PFSK-1 (cell line): Measurements from ENCODE around the gene HOXA5.

Experiments used
- FOXP2 ChIP-seq: optimal IDR thresholded peaks from 2 replicates; pipeline ENCODE3; 2011; ENCODE audit warnings: borderline replicate concordance, control low read depth, inconsistent platforms; ENCODE audit not compliant: insufficient read depth; ENCODE audit errors: extremely low read length, extremely low read depth
- POLR2AphosphoS5 ChIP-seq: IDR thresholded peaks from 2 replicates; pipeline ENCODE4 v1.6.1; 2012; ENCODE audit warnings: low read depth, mild to moderate bottlenecking, control low read depth, low read length, moderate library complexity
- REST ChIP-seq, 2 experiments: IDR thresholded peaks; 2 replicates each; pipeline versions ENCODE4 v1.6.1 to v1.8.0; 2011 to 2012; ENCODE audit warnings: low read depth in 2 of 2, low read length in 2 of 2, control low read depth in 1 of 2, inconsistent platforms in 1 of 2, mild to moderate bottlenecking in 1 of 2, moderate library complexity in 1 of 2; ENCODE audit not compliant: insufficient read depth in 1 of 2
- SIN3A ChIP-seq: IDR thresholded peaks from 2 replicates; pipeline ENCODE4 v1.6.1; 2012; ENCODE audit warnings: mild to moderate bottlenecking, low read length, moderate library complexity, borderline replicate concordance; ENCODE audit not compliant: insufficient read depth
- TAF1 ChIP-seq: IDR thresholded peaks from 2 replicates; pipeline ENCODE4 v1.6.1; 2012; ENCODE audit warnings: low read length, control low read depth, borderline replicate concordance; ENCODE audit not compliant: insufficient read depth

HOXA5 gene

GRCh38 chr7:27101171-27101956 is 42.1 kb downstream of the HOXA5 start:
- TF ChIP-seq REST (IDR thresholded peaks at IDR 0.05; ENCODE audit: insufficient read depth in 1 of 2, low read depth in 2 of 2, low read length in 2 of 2) (no peak), FOXP2 (no peak), POLR2AphosphoS5 (no peak), TAF1 (no peak), SIN3A (no peak)

DNA sequence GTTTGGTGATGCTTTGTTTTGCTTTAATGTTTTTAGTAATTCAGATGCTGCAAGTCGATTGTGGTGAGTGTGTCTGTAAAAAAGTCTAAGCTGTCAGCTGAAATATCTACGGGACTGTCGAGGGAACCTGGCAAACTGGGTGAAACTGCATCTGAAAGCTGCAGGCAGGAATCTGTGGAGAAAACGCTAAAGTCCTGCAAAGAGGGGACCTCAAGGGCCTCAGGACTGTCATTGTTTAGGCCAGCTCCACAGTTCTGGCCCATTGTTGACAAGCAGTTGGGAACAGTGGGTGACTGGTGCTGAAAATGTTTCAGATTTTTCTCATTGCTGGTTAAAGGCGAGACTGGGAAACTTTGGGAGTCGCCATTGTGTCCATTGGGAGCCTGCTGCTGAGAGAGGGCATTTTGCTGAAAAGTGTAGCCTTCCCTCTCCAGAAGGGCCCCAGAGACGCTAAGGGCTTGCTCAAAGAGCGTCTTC is 42.7 kb downstream of the HOXA5 start:
- TF ChIP-seq SIN3A (no peak), FOXP2 (no peak), REST (IDR thresholded peaks at IDR 0.05; ENCODE audit: insufficient read depth in 1 of 2, low read depth in 2 of 2, low read length in 2 of 2) (no peak), TAF1 (no peak), POLR2AphosphoS5 (no peak)

- no peak for TF ChIP-seq TAF1
These were observed 43.8 kb downstream of the HOXA5 start for GRCh38 chr7:27099453-27100370.

- TF ChIP-seq REST (IDR thresholded peaks at IDR 0.05; ENCODE audit: insufficient read depth in 1 of 2, low read depth in 2 of 2, low read length in 2 of 2): no peak
- no peak for TF ChIP-seq TAF1
- no peak for TF ChIP-seq POLR2AphosphoS5
- TF ChIP-seq FOXP2: no peak
- no peak for TF ChIP-seq SIN3A
These were observed 44.7 kb downstream of the HOXA5 start for GRCh38 chr7:27098578-27099451.

- TF ChIP-seq REST (IDR thresholded peaks at IDR 0.05; ENCODE audit: insufficient read depth in 1 of 2, low read depth in 2 of 2, low read length in 2 of 2) (no peak), SIN3A (no peak), POLR2AphosphoS5 (no peak), FOXP2 (no peak), TAF1 (no peak)
These were observed 45.5 kb downstream of the HOXA5 start for GRCh38 chr7:27097686-27098577.
